SK-N-DZ (cell line): ENCODE results near the gene PLA2G15. TPM values are rescaled to one million over a fixed set of nuclear protein-coding genes. Genes with fewer than 3 reads are reported as not detected.
A peak's percentile ranks its signal among the peaks of the same experiment; 100 is the strongest.

Source experiments
- DNase-seq: peaks from one replicate; pipeline ENCODE4 v3.0.0-alpha.2; 2015; ENCODE audit warnings: low spot score
- polyA plus RNA-seq, 2 experiments: library from polyadenylated mRNA; depleted of rRNA; stranded (reverse); fragments of >200 nt; gene quantifications; 2 replicates each; pipeline ENCODE4 v1.2.3, GENCODE V29; 2014

Gene PLA2G15
- 13.1 and 15.1 TPM in 2 replicates for polyA plus RNA-seq (2014; cell fraction: cytosol; rRNA removed)
- 12.6 and 13.1 TPM in 2 replicates for polyA plus RNA-seq (2014; cell fraction: nucleus; rRNA removed)

DNA sequence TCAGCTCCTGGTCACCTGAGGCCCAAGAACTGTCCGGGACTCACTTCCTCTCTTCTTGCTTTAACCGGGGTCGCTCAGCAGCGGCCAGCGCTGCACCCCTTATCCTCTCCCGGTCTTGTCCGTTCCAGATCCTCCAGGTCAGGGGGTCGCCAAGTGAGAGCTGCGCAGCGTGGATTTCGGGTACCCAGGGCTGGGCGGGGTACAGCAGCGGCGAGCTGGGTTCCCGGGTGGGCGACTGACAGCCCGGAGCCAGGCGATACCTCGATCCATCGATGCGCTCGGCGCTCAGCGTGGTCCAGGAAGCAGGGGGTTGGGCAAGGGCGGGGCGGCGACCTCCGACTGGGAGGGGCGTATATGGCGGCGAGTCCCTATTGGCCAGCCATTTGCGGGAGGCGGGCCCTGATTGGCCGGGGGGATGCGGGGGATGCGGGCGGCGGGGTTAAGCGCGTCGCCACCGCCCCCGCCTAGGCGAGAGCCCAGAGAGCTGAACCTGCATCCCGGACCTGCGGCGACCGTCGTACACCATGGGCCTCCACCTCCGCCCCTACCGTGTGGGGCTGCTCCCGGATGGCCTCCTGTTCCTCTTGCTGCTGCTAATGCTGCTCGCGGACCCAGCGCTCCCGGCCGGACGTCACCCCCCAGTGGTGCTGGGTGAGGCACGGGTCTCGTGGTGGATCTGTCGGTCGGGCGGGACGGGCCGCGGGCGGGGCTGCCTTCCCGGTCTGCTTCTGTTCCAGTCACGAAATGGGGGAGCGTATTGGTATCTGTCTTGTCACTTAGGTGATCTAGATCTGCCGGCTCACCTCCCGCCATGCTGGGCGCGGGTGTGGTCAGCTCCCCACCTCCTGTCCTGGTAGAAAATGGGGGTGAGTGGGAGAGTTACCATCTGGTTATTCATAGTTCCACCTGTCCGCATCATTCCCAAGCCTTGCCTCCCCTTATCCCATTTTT is at the start of gene PLA2G15:
Gene PLA2G15, plus strand, starts transcription at position 471 of the 951 bp plus-strand sequence. Its CDS starts 54 bp downstream, at position 525.
- peak; percentile 88 for DNase-seq

DNA sequence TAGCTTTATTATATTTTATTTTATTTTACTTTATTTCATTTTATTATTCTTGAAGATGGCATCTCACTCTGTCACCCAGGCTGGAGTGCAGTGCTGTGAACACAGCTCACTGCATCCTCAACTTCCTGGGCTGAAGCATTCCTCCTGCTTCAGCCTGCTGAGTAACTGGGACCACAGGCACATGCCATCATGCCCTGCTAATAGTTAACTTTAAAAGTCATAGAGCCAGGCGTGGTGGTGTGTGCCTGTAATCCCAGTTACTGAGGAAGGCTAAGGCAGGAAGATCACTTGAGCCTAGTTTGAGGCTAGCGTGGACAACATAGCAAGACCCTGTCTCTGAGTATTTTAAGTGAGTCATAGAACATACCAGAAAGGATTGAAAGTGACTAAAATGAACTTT is 47.9 kb upstream of the PLA2G15 start:
- no peak for DNase-seq

DNA sequence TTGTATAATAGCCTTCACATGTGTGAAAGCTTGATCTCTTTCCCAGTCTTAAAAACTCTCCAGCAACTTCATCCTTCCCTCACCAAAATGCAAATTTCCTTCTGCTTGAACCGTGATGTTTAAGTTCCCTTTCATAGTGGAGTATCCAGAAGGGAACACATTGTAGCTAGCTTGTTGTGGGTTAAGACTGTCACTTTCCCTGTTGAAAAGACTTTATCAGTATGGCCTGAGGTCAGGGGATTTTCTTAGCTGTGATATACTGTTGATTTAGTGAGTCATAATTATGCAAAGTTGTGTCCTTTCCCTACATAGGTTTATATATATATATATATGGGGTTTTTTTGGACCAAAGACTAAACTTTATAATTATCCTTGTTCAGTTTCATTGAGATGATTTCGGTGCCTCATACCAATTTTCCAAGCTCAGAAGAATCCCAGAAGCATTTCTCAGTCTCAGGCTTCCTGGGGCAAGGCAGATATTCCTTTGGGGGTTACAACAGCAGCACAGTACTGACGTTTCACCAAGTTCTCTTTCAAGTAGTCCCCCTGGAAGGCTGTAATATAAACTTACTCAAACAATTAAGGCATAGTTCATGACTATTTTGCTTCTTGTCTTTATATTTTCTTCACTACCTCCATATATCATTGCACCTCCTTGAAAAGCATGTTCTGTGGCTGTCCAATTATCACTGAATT is 44.9 kb upstream of the PLA2G15 start:
- DNase-seq = no peak

DNA sequence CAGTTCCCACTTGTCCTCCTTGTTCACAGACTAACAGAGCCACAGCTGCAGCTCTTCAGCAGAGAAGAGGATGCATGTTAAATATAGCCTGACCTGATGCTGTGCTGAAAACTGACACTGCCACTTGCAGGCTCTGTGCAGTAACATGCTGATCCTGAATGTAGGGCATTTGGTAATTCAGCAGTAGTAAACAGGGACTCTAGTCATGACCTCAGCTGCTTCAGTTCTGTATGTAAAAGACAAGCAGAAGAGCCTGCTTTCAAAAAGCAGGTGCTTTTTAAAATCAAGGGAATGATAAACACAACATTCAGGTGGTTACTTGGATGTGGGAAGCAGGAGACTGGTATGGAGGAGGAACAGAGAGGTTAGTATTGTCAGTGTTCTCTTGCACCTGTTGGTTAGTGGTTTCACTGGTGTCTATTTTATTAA is 43.1 kb upstream of the PLA2G15 start:
- DNase-seq = no peak

GRCh38 chr16:68206245-68206644 is 38.9 kb upstream of the PLA2G15 start:
- DNase-seq = no peak

GRCh38 chr16:68214726-68215125 is 30.4 kb upstream of the PLA2G15 start:
- no peak for DNase-seq

DNA sequence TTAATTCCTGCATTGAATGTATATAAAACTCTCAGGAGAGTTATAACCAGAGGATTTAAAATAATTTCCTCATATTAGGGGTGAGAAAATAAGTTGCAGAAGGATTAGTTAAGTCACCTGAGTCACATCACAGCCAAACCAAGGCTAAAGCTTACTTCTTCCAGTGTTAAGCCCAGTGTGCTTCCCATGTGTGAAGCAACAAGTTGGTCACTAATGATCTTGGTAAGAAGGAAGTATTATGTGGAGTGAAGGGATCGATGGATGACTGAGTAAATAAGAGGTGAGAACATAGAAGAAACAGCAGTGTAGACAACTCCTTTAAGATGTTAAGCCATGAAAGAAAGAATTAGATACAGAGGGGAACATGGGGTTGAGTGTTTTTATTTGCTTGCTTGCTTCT is 29.9 kb upstream of the PLA2G15 start:
- DNase-seq = no peak

DNA sequence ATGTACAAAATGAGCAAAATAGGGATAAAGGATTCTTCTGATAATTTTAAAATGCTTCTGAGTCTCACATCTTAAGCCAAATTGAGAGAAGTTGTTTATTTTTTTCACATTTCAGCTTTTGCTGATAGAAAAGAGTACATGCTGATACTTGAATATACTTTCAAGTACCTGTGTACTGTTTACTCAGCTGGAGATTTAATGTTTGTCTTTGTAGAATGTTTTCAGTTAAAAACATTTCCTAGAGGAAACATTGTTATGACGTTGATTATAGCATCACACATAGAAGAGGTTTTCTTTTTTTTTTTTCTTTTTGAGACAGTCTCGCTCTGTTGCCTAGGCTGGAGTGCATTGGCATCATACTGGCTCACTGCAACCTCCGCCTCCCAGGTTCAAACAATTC is 28.9 kb upstream of the PLA2G15 start:
- DNase-seq = no peak

- DNase-seq = no peak
These were observed 27.7 kb upstream of the PLA2G15 start for GRCh38 chr16:68217506-68217905.

DNA sequence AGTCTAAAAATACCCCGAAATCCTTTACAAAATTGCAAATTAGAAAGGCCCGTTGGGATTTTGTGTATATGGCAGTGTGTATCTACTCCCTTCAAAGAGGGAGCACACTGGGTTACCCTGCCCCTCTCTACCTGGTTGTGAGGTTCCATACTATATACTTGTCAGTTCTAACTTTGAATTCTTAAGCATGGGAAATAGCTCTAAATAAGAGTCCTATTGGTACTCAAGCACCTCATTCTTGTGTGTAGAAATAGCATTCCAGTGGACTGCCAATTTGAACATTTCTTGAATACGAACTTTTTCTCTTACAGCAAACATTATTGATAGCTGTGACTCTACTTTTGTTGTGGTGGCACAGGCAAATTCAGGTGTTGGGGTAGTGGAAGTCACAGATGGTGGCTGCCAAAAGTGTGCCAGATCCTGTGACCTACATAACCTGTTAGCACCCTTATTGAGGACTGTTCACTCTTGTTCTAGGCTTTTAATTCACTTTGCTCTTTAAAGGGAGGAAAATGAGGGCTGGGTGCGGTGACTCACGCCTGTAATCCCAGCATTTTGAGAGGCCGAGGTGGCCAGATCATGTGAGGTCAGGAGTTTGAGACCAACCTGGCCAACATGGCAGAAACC is 25.3 kb upstream of the PLA2G15 start:
- no peak for DNase-seq

- DNase-seq = no peak
These were observed 22.1 kb upstream of the PLA2G15 start for GRCh38 chr16:68223072-68223471.

DNA sequence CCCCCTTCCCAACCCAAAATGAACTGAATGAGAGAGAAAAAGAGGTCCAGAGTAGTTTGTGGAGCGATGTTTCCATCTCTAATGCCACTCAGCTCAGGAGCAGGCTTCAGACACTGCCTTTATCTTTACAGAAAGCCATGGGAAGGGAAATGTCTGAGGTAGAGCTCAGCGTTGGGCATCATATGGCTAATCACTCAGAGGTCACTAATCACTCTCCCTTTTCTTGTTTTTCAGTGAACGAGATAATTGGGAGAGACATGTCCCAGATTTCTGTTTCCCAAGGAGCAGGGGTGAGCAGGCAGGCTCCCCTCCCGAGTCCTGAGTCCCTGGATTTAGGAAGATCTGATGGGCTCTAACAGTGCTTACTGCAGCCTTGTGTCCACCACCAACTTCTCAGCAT is 19.1 kb upstream of the PLA2G15 start:
- DNase-seq = no peak

GRCh38 chr16:68227183-68227793 is 17.9 kb upstream of the PLA2G15 start:
- DNase-seq = no peak

- DNase-seq = no peak
These were observed 17.2 kb upstream of the PLA2G15 start for GRCh38 chr16:68227850-68228553.

- DNase-seq = no peak
These were observed 16.5 kb upstream of the PLA2G15 start for GRCh38 chr16:68228652-68229051.

- peak; percentile 48 for DNase-seq
These were observed 15.6 kb upstream of the PLA2G15 start for GRCh38 chr16:68229431-68230175.

DNA sequence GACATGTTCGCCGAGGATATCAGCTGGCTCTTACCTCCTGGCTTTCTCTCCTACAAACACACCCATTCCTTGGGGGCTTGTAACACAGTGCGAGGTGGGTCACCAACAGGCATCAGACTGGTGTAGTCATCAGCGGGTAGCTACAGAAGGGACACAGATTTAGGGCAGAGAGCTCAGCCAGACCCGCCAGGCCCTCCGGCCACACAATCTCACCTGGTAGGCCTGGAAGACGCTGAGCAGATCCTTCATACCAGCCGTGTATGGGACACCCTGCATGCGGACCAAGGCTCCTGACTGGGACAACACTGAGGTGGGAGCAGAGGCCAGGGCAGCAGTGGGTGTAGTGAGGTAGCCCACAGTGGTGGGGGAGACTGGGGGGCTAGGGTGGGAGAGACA is 15.0 kb upstream of the PLA2G15 start:
- no peak for DNase-seq

DNA sequence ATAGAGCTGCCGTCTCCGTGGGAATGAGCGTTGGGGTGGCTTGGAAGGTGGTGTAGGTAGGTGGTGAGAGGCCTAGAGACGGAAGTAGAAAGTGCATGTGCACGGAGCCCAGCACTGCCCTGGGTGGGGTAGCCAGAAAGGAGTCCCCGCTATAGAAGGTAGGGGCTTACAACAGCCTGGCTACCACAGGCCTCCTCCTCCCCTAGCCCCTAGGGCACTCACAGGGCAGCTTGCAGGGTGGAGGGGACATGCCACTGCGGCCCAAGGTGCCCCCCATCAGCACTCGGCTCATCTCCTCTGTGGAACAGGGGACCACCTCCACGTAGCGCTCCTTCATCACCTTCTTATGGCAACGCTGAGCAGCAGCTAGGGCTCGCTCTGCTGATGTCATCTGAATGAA is 14.2 kb upstream of the PLA2G15 start:
- DNase-seq = no peak

- no peak for DNase-seq
These were observed 13.6 kb upstream of the PLA2G15 start for GRCh38 chr16:68231384-68232136.

DNA sequence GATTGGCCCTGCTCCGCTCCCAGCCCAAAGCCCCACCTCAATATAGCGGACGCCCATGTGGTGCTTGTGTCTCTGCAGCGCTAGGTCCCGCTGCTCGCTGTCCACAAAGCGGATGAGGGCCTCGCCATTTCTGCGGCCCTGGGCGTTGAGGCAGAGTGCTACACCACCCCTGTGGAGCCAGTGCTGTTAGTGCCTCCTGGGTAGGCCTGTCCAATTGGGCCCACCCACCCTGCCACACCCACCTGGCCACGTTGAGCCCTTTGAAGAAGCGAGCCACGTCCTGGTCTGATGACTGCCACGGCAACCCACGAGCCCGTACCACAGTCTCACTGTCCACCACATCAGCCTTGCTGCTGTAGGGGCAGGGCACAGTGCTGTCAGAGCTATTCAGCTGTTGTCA is 12.8 kb upstream of the PLA2G15 start:
- no peak for DNase-seq
